ENCODE data around the gene TEX19. TPM values are rescaled to one million over a fixed set of nuclear protein-coding genes. Genes with fewer than 3 reads are reported as not detected.

The TEX19 gene
- total and polyA plus RNA-seq, 2 of the 4 experiments (the other 2 are of a cell fraction) = under 0.01 to 0.03 TPM

GRCh38 chr17:82311971-82312370 is 47.1 kb upstream of the TEX19 start:
- in situ Hi-C loops (cut with MboI; ENCODE audit: low sequenced_read_pairs) (no loop called here), dilution Hi-C loops (cut with HindIII; ENCODE audit: low sequenced_read_pairs, unreplicated experiment) (no loop called here), intact Hi-C loops (cut with micrococcal nuclease) (no loop called here)
- no TSS peak for BruUV-seq (replicated peaks)
- ATAC-seq (ENCODE audit: low read depth) (no peak), DNase-seq (no peak)
- no peak overlapping the region for H4K8ac ChIP-seq (ENCODE audit: low read depth in 2 of 2, low read length in 2 of 2)
- H4K5ac ChIP-seq (ENCODE audit: low read depth, low read length) = no peak overlapping the region
- H3K9me3 ChIP-seq (ENCODE audit: control insufficient read depth, insufficient read depth, low read length) = no peaks in the 10 kb centered on the region
- no peaks in the 10 kb centered on the region for H3K9me1 ChIP-seq (ENCODE audit: insufficient read depth, low read length)
- no peak overlapping the region for H3K27ac ChIP-seq (ENCODE audit: insufficient read depth, low read length)
- TF ChIP-seq SMC3 (IDR thresholded peaks at IDR 0.05; ENCODE audit: low read depth, low read length) (no peak), RCOR1 (IDR thresholded peaks at IDR 0.05; ENCODE audit: insufficient replicate concordance, low read length) (no peak), MXI1 (IDR thresholded peaks at IDR 0.05; ENCODE audit: borderline replicate concordance, low read depth, low read length) (no peak), CTCF (conservative IDR thresholded peaks at IDR 0.05; ENCODE audit: low read depth, low read length) (no peak), RAD21 (IDR thresholded peaks at IDR 0.05; ENCODE audit: low read length) (no peak), CEBPB (IDR thresholded peaks at IDR 0.05; ENCODE audit: low read depth, low read length) (no peak), USF2 (IDR thresholded peaks at IDR 0.05; ENCODE audit: low read depth, low read length) (no peak), CHD1 (IDR thresholded peaks at IDR 0.05; ENCODE audit: low read depth, low read length) (no peak), MAFK (IDR thresholded peaks at IDR 0.05; ENCODE audit: low read depth, low read length) (no peak), RFX5 (IDR thresholded peaks at IDR 0.05; ENCODE audit: low read depth, low read length) (no peak), POLR2A (IDR thresholded peaks at IDR 0.05; ENCODE audit: low read depth, low read length) (no peak), BHLHE40 (IDR thresholded peaks at IDR 0.05; ENCODE audit: low read depth, low read length) (no peak)
- no peak overlapping the region for H3K18ac ChIP-seq (ENCODE audit: low read depth, low read length)
- POLR2A ChIA-PET (ENCODE audit: unreplicated experiment) = no interaction called here
- H3K14ac ChIP-seq (replicated peaks; ENCODE audit: low read depth, low read length) = no peak overlapping the region
- 85% methylated on average over 2 of the region's 13 CpGs; no CpG with 5 or more reads in 1 of the 2 experiments for WGBS, 2 experiments (ENCODE audit: extremely low coverage in 2 of 2, insufficient read length in 1 of 2)
- H3K4me3 ChIP-seq (ENCODE audit: insufficient read depth, low read depth, low read length) = no peak overlapping the region
- H2AFZ ChIP-seq (replicated peaks; ENCODE audit: low read length, poor library complexity) = no peak overlapping the region
- H3K79me1 ChIP-seq (ENCODE audit: low read depth in 1 of 2, low read length in 2 of 2) = no peaks in the 10 kb centered on the region
- H3K23ac ChIP-seq (ENCODE audit: low read depth, low read length) = no peak overlapping the region
- H2BK20ac ChIP-seq (ENCODE audit: low read depth, low read length) = no peak overlapping the region
- H4K20me1 ChIP-seq (ENCODE audit: insufficient read depth, low read length) = 0 out of 2 replicates have a peak, but pooled peaks cover 4% of the 10 kb centered on the region
- H3K9ac ChIP-seq (ENCODE audit: low read depth, low read length) = no peak overlapping the region
- H2BK5ac ChIP-seq (ENCODE audit: low read depth, low read length, poor library complexity, severe bottlenecking) = no peak overlapping the region
- peaks cover 60% of the 10 kb centered on the region for H3K27me3 ChIP-seq (ENCODE audit: control insufficient read depth, insufficient read depth, low read length)
- H2AK5ac ChIP-seq (ENCODE audit: low read depth, low read length) = no peak overlapping the region
- no peak overlapping the region for H3K4me2 ChIP-seq (ENCODE audit: low read depth, low read length)
- no peak overlapping the region for H2AK9ac ChIP-seq (replicated peaks; ENCODE audit: low read depth, low read length, poor library complexity)
- H3K4ac ChIP-seq (ENCODE audit: low read depth, low read length) = no peak overlapping the region
- no peaks in the 10 kb centered on the region for H3K4me1 ChIP-seq (ENCODE audit: control insufficient read depth, insufficient read depth, low read length)
- H4K91ac ChIP-seq (ENCODE audit: insufficient read depth, low read depth, low read length) = no peak overlapping the region
- H2BK15ac ChIP-seq (ENCODE audit: low read depth, low read length) = no peak overlapping the region
- no peak overlapping the region for H2BK120ac ChIP-seq (ENCODE audit: low read depth, low read length)
- H3K36me3 ChIP-seq (ENCODE audit: control insufficient read depth, insufficient read depth, low read length) = no peaks in the 10 kb centered on the region
- H3K56ac ChIP-seq (ENCODE audit: extremely low read depth, insufficient read depth, low read length) = no peak overlapping the region
- CTCF ChIA-PET = interaction anchor here (0.9 kb wide), 1 partner anchor 19 kb away, joined by 4 read pairs; no protein-coding TSS in a partner anchor

Data from IMR-90 (cell line).